ENCODE measurements around the gene GPR161. TPM values are rescaled to one million over a fixed set of nuclear protein-coding genes. Genes with fewer than 3 reads are reported as not detected.

Gene GPR161
- total and polyA plus RNA-seq, 2 experiments from 2014 or later, result 11.8 to 14.2 TPM

DNA sequence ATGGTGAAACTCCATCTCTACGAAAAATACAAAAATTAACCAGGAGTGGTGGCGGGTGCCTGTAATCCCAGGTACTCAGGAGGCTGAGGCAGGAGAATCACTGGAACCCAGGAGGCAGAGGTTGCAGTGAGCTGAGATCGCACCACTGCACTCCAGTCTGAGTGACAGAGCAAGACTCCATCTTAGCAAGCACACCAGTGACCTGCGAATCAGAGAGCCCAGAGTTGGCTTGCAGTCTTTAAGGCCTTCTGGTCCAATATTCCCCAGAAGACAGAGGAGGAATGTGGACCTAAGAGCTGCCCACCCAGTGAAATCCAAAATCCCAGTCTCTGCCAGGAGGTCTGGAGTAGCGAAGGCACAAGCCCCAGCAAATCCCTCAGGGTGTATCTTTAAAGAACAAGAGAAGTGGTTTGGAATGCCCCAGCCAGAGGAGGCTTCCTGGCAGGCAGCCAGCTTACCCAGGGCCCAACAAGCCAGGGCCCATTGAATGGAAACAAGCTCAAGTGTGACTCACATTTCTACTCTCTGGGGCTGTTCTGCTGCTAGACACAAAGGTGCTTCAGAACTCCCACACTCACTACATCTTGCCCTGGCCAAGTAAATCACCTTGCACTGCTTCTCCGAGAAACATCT lies 23.9 kb downstream of the GPR161 start:
- Histone ChIP-seq H3K4me1 (ENCODE audit: insufficient read depth) (no peaks in the 10 kb centered on the region), H3K27me3 (replicated peaks; ENCODE audit: insufficient read depth) (no peaks in the 10 kb centered on the region), H3K27ac (no peak overlapping the region), H3K79me2 (ENCODE audit: insufficient read depth) (peaks cover 8% of the 10 kb centered on the region; the same call in 1 of the 2 replicates), H3K9me2 (ENCODE audit: insufficient read depth) (no peaks in the 10 kb centered on the region), H3K9me3 (ENCODE audit: low read depth) (no peaks in the 10 kb centered on the region), H3K4me2 (ENCODE audit: unreplicated experiment) (no peak overlapping the region), H3K9ac (no peak overlapping the region), H4K20me1 (ENCODE audit: insufficient read depth) (no peaks in the 10 kb centered on the region), H3K4me3 (no peak overlapping the region), H3K36me3 (ENCODE audit: low read depth) (no peaks in the 10 kb centered on the region), H2AFZ (no peak overlapping the region), H3F3A (ENCODE audit: insufficient read depth) (peaks cover 21% of the 10 kb centered on the region; the same call in 1 of the 2 replicates)
- in situ Hi-C loops (cut with MboI), result no loop called here
- 82 to 83% methylated on average over 6 of the region's 6 CpGs for WGBS, 2 experiments (ENCODE audit: low coverage in 1 of 2, low lambda C conversion rate in 2 of 2, missing lambda C conversion rate in 2 of 2)
- DNase-seq, result peak; percentile 64
- TF ChIP-seq EZH2phosphoT487 (IDR thresholded peaks at IDR 0.05; ENCODE audit: insufficient read depth, low read depth) (no peak), EZH2 (IDR thresholded peaks at IDR 0.05; ENCODE audit: insufficient read depth, poor library complexity, severe bottlenecking) (no peak)

DNA sequence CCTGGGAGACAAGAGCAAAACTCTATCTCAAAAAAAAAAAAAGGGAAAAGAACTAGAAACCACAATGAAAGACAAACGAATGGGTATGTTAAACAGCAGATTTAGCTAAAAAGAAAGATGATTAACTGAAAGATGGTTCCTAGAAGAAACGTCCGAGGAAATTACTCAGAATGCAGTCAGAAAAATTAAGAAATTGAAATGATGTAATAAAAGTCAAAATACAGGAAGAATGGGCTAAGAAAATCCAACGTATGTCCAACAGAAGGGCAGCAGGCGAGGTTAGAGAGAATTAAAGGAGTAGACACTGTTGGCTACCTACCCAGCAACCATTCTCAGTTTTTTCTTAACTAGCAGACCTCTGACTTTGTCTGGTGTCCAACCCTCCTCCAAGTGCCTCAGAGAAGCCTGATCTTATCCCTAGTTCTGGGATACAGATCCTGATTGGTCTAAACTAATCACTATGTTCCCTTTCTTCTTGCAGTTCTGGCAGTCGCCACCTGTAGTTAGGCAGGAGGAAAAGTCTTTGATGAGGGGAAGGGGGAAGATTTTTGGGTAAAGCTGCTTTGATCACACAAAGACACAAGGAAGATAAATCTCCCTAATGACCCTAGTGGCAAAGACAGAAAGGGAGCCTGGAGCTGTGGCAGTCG lies 25.7 kb downstream of the GPR161 start:
- Histone ChIP-seq H3K4me3 (no peak overlapping the region), H3K9ac (no peak overlapping the region), H2AFZ (peak overlapping the region; percentile 24; the same call in 1 of the 2 replicates), H3K27me3 (replicated peaks; ENCODE audit: insufficient read depth) (no peaks in the 10 kb centered on the region), H3K4me2 (ENCODE audit: unreplicated experiment) (no peak overlapping the region), H3K4me1 (ENCODE audit: insufficient read depth) (no peaks in the 10 kb centered on the region), H3K9me3 (ENCODE audit: low read depth) (no peaks in the 10 kb centered on the region), H3K36me3 (ENCODE audit: low read depth) (no peaks in the 10 kb centered on the region), H4K20me1 (ENCODE audit: insufficient read depth) (no peaks in the 10 kb centered on the region), H3K79me2 (ENCODE audit: insufficient read depth) (no peaks in the 10 kb centered on the region), H3K27ac (peak overlapping the region; percentile 1; the same call in 1 of the 2 replicates), H3K9me2 (ENCODE audit: insufficient read depth) (no peaks in the 10 kb centered on the region), H3F3A (ENCODE audit: insufficient read depth) (peaks cover 21% of the 10 kb centered on the region; the same call in 1 of the 2 replicates)
- in situ Hi-C loops (cut with MboI), result no loop called here
- WGBS, 2 experiments (ENCODE audit: low coverage in 1 of 2, low lambda C conversion rate in 2 of 2, missing lambda C conversion rate in 2 of 2), result 42 to 44% methylated on average over 7 of the region's 7 CpGs
- TF ChIP-seq EZH2 (IDR thresholded peaks at IDR 0.05; ENCODE audit: insufficient read depth, poor library complexity, severe bottlenecking) (no peak), EZH2phosphoT487 (IDR thresholded peaks at IDR 0.05; ENCODE audit: insufficient read depth, low read depth) (no peak)
- DNase-seq, result peak; percentile 48

DNA sequence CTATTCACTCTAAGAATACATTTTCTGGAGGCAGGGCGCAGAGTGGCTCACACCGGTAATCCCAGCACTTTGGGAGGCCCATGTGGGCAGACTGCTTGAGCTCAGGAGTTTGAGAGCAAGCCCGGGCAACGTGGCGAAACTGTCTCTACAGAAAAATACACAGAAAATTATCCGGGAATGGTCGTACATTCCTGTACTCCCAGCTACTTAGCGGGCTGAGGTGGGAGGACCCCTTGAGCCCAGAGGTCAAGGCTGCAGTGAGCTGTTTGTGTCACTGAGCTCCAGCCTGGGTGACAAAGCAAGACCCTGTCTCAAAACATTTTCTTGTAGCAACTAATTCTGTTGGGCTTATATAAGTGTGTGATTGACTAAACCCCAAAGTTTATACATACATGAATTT lies 30.5 kb downstream of the GPR161 start:
- H3K4me2 ChIP-seq (ENCODE audit: unreplicated experiment), result no peak overlapping the region
- H3K27ac ChIP-seq, result no peak overlapping the region
- H3K4me3 ChIP-seq, result no peak overlapping the region
- DNase-seq, result no peak
- no peak overlapping the region for H3K9ac ChIP-seq
- no peak overlapping the region for H2AFZ ChIP-seq
- no peaks in the 10 kb centered on the region for H3K9me2 ChIP-seq (ENCODE audit: insufficient read depth)
- H3K9me3 ChIP-seq (ENCODE audit: low read depth), result no peaks in the 10 kb centered on the region
- peaks cover 13% of the 10 kb centered on the region; the same call in 1 of the 2 replicates for H3F3A ChIP-seq (ENCODE audit: insufficient read depth)
- H3K36me3 ChIP-seq (ENCODE audit: low read depth), result no peaks in the 10 kb centered on the region
- H3K27me3 ChIP-seq (replicated peaks; ENCODE audit: insufficient read depth), result no peaks in the 10 kb centered on the region
- TF ChIP-seq EZH2phosphoT487 (IDR thresholded peaks at IDR 0.05; ENCODE audit: insufficient read depth, low read depth), result no peak
- no peak for TF ChIP-seq EZH2 (IDR thresholded peaks at IDR 0.05; ENCODE audit: insufficient read depth, poor library complexity, severe bottlenecking)
- in situ Hi-C loops (cut with MboI), result no loop called here
- H4K20me1 ChIP-seq (ENCODE audit: insufficient read depth), result no peaks in the 10 kb centered on the region
- H3K79me2 ChIP-seq (ENCODE audit: insufficient read depth), result no peaks in the 10 kb centered on the region
- WGBS, 2 experiments (ENCODE audit: low coverage in 1 of 2, low lambda C conversion rate in 2 of 2, missing lambda C conversion rate in 2 of 2), result 72 to 74% methylated on average over 8 of the region's 8 CpGs
- H3K4me1 ChIP-seq (ENCODE audit: insufficient read depth), result no peaks in the 10 kb centered on the region

DNA sequence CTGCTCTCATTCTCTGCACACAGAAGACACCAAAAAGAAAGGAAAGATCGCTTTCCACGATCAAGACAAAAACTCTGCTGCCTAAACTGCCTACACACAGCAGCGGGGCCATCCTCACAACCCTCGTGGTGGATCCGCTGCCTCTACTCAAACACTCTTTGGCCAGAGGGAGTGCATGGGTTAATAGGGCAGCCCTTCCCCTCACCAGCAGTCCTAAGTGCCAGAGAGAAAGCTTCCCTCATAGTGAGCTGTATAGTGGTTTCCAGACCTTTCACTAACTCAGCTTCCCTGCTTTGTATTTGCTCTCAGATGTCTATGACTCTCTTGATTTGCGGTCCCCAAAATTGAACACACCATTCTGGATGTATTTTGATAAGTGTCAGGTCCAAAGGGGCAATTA lies 30.9 kb downstream of the GPR161 start:
- in situ Hi-C loops (cut with MboI), result no loop called here
- Histone ChIP-seq H2AFZ (no peak overlapping the region), H3K4me1 (ENCODE audit: insufficient read depth) (no peaks in the 10 kb centered on the region), H3K79me2 (ENCODE audit: insufficient read depth) (no peaks in the 10 kb centered on the region), H3K9me2 (ENCODE audit: insufficient read depth) (no peaks in the 10 kb centered on the region), H3K27me3 (replicated peaks; ENCODE audit: insufficient read depth) (no peaks in the 10 kb centered on the region), H4K20me1 (ENCODE audit: insufficient read depth) (no peaks in the 10 kb centered on the region), H3K9ac (no peak overlapping the region), H3K4me3 (no peak overlapping the region), H3K36me3 (ENCODE audit: low read depth) (no peaks in the 10 kb centered on the region), H3K27ac (no peak overlapping the region), H3K9me3 (ENCODE audit: low read depth) (no peaks in the 10 kb centered on the region), H3K4me2 (ENCODE audit: unreplicated experiment) (no peak overlapping the region), H3F3A (ENCODE audit: insufficient read depth) (peaks cover 9% of the 10 kb centered on the region; the same call in 1 of the 2 replicates)
- WGBS, 2 experiments (ENCODE audit: low coverage in 1 of 2, low lambda C conversion rate in 2 of 2, missing lambda C conversion rate in 2 of 2), result 98 to 100% methylated on average over 6 of the region's 6 CpGs
- TF ChIP-seq EZH2 (IDR thresholded peaks at IDR 0.05; ENCODE audit: insufficient read depth, poor library complexity, severe bottlenecking) (no peak), EZH2phosphoT487 (IDR thresholded peaks at IDR 0.05; ENCODE audit: insufficient read depth, low read depth) (no peak)
- no peak for DNase-seq
